CD4-positive, alpha-beta T cell treated with Interleukin-15 for 1 hour (primary cell): ENCODE data around the gene SLC37A1.
A peak's percentile ranks its signal among the peaks of the same experiment; 100 is the strongest.

Experiments used
- DNase-seq: peaks from one replicate; pipeline ENCODE4 v3.0.0-alpha.2; 2020

SLC37A1 gene

GRCh38 chr21:42479582-42479981 lies 34.1 kb upstream of the SLC37A1 start:
- no peak for DNase-seq

DNA sequence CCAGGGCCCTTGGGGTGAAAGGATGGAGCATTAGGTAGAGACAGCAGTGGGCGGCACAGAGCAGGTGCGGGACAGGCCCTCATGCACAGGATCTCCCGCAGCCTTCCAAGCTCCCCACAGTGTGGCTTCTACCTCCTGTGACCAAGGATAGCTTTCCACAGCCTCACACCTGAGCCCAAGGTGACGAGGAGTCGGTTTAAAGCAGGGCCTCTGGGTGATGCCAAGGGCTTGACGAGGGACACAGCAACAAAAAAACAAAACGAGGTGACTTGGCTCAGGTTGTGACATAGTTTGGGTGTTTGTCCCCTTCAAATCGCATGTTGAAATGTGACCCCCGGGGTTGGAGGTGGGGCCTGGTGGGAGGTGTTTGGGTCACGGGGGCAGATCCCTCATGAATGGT lies 32.9 kb upstream of the SLC37A1 start:
- no peak for DNase-seq

DNA sequence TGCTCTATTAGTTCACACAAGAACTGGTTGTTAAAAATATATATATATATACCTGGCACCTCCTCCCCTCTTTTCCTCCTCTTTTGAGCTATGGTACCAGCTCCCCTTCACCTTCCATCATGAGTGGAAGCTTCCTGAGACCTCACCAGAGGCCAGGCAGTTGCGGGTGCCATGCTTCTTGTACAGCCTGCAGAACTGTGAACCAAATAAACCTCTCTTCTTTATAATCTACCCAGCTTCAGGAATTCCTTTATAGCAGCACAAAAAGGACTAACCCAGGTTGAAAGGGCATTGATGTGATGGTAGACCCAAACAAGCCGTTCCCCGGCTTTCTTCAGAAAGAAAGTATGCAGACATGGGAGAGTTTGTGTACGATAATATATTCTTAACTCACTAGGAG lies 32.5 kb upstream of the SLC37A1 start:
- no peak for DNase-seq

DNA sequence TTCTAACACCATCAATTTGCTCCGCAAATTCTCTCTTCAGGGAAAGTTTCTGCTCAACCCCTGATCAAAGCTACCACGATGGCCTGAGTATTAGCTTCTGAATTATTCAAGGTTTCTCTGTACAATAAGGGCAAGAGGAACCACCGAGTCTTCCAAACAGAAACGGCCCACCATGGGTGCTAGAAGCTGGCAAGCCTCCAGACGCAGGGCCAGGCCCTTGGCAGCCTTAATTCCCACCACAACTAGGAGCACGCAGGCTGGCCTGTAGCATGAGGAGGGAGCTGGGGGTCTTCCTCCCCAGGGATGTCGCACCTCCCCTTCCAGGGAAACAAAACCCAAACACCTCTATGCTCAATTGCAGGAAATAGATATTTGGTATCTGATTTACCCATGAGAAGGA lies 28.7 kb upstream of the SLC37A1 start:
- no peak for DNase-seq

GRCh38 chr21:42486072-42486471 lies 27.6 kb upstream of the SLC37A1 start:
- no peak for DNase-seq

- no peak for DNase-seq
Measured at GRCh38 chr21:42486531-42486930, 27.1 kb upstream of the SLC37A1 start.

GRCh38 chr21:42489006-42489563 lies 24.6 kb upstream of the SLC37A1 start:
- DNase-seq: no peak

DNA sequence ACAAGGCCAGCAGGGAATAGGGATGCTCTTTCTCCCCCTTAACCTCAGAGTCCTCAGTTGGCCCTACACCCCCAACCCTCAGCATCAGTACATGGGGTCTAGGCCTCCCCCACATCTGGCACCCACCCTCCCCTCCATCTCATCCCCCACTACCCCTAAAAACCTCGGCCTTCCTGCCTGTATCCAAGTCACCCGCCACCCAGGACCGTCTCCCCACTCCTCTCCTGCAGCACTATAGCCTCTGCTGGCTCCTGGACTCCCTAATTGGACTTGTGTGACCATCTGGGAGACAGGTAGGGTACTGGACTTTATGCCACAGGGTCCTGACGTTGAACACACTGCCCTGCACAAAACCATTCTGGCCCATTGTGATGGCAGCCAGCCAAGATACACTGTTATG lies 23.7 kb upstream of the SLC37A1 start:
- no peak for DNase-seq

- no peak for DNase-seq
Measured at GRCh38 chr21:42490720-42491119, 22.9 kb upstream of the SLC37A1 start.

- DNase-seq: no peak
Measured at GRCh38 chr21:42491328-42491727, 22.3 kb upstream of the SLC37A1 start.

- DNase-seq: no peak
Measured at GRCh38 chr21:42492201-42492600, 21.5 kb upstream of the SLC37A1 start.

- DNase-seq: no peak
Measured at GRCh38 chr21:42493109-42494060, 20.3 kb upstream of the SLC37A1 start.

- no peak for DNase-seq
Measured at GRCh38 chr21:42495027-42495426, 18.6 kb upstream of the SLC37A1 start.

DNA sequence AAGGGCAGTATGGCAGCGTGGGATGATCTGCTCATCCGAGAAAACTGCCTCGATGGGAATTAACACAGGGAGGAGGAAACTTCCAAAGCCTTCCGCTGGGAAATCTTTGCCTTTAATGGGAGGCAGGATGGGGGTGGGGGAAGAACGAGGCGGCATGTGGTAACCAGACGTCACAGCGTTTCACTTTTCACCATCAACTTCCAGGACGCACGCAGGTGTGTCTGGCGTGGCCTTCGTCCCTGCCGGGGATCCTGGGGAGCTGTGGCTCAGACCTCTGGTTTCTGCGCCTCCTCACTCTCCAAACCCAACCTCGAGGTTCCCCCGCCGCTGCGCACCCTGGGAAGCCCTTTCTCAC lies 17.9 kb upstream of the SLC37A1 start:
- DNase-seq: no peak

- DNase-seq: peak; percentile 100
Measured at GRCh38 chr21:42496120-42496838, 17.4 kb upstream of the SLC37A1 start, which contains the start of gene RSPH1. TSS of gene RSPH1 (minus strand) at chr21:42496224. CDS start at chr21:42496186, 38 bp downstream.

GRCh38 chr21:42496839-42497202 lies 16.8 kb upstream of the SLC37A1 start:
- no peak for DNase-seq

DNA sequence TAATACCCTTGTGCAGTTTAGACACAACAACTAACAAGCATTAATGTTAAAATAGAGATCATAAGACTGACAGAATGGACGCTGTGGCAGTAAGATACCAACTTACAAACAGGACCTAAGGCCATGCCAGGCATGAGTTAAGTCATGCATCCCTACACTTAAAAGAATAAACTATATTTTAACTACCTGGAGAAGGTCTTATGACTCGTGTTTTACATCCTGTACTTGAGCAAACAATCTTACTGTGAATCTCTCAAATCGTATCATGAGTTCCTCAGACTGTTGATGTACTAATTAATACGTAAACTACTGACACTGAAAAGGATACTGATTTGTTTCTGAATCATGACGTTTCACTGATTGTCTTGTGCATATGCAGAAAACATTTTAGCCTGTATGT lies 15.6 kb upstream of the SLC37A1 start:
- DNase-seq: no peak

GRCh38 chr21:42499444-42500112 lies 14.1 kb upstream of the SLC37A1 start:
- no peak for DNase-seq

GRCh38 chr21:42500225-42500624 lies 13.4 kb upstream of the SLC37A1 start:
- DNase-seq: no peak

DNA sequence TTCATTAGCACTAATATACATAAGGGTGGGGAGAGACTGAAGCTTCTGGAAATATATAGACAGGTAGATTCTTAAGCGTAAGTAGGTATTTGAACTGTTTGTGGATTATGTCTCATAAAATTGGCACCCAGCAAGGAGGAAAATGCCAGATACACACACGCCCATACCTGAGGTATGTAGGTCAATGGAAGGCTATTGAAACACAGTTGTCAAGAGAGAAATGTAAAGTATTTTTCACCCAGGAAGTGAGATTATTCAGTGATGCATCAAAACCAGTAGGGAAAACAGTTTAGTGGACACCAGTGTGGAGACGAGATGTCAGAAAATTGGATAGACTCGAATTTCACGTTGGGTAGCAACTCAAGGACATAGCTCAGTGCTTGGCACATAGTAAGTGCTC lies 12.9 kb upstream of the SLC37A1 start:
- no peak for DNase-seq

DNA sequence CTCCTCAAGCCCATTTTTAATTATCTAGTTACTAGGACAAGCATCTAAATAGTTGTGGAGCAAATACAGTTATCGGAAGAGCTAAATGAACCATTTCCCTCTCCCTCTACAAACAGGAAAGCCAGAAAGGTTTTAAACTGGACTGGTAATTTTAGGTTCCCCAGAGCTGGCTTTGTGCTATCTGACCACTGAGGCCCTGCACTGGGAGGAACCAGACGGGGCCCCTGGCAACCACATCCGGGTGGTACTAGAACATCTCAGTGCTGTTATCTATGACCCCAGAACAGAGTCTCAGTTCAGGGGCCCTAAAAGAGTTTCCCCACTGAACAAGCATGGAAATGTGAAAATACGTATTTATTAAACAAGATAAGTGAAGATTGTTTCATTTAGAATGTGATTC lies 9.9 kb upstream of the SLC37A1 start:
- no peak for DNase-seq

DNA sequence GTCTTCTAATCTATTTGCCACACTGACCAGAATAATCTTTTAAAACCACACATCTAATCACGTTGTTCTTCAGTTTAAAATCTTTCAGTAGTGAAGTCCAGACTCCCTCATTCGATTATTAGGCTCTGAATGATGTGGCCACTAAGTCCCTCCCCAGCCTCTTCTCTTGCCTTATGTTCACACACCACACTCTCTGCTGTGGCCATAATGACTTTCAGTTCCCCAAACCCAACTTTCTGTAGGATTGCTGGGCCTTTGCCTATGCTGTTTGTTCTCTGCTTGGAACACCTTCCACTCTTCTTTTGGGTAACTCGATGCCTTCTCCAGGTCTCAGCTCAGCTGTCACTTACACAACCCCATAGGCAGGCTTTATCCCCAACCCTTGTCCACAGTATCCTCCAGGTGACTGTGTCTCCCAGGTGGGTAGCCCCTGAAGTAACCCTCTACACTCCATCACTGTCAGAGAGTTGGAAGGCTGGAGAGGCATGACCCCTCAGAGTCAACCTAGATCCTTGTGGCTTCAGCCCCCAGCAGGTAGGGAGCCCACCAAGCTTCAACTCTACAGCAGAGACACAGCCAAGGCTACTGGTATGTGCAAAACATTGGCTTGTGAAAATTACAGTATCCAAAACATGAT lies 8.4 kb upstream of the SLC37A1 start:
- no peak for DNase-seq

- no peak for DNase-seq
Measured at GRCh38 chr21:42507418-42507817, 6.2 kb upstream of the SLC37A1 start.
